ENCODE results near the gene FGFRL1. TPM values are rescaled to one million over a fixed set of nuclear protein-coding genes. Genes with fewer than 3 reads are reported as not detected.

FGFRL1 gene
- total and polyA plus RNA-seq, 2 of the 13 experiments (the other 11 are each of a cell fraction or from before 2014, with no cell fraction given): 19.1 to 30.6 TPM

- peak; percentile 78; the same call in 1 of the 2 replicates for TF ChIP-seq TOPORS (CRISPR knock-in tag; IDR thresholded peaks at IDR 0.05)
- 0 out of 2 replicates have a peak, but pooled peaks have one; percentile 20 for TF ChIP-seq PRDM10 (CRISPR knock-in tag; IDR thresholded peaks at IDR 0.05; ENCODE audit: low read depth)
- no peak for TF ChIP-seq PITX1 (CRISPR knock-in tag; IDR thresholded peaks at IDR 0.05)
- no peak for TF ChIP-seq ATF7 (IDR thresholded peaks at IDR 0.05)
- peak; percentile 26; the same call in 1 of the 2 replicates for TF ChIP-seq ATF7 (CRISPR knock-in tag; IDR thresholded peaks at IDR 0.05)
- TF ChIP-seq, protein P1, sequence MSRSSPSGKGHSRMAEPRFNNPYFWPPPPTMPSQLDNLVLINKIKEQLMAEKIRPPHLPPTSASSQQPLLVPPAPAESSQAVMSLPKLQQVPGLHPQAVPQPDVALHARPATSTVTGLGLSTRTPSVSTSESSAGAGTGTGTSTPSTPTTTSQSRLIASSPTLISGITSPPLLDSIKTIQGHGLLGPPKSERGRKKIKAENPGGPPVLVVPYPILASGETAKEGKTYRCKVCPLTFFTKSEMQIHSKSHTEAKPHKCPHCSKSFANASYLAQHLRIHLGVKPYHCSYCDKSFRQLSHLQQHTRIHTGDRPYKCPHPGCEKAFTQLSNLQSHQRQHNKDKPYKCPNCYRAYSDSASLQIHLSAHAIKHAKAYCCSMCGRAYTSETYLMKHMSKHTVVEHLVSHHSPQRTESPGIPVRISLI (CRISPR knock-in tag; IDR thresholded peaks at IDR 0.05; ENCODE audit: borderline replicate concordance): 0 out of 2 replicates have a peak, but pooled peaks have one; percentile 36
- TF ChIP-seq ZNF580 (CRISPR knock-in tag; IDR thresholded peaks at IDR 0.05; ENCODE audit: borderline replicate concordance, low read depth): 0 out of 2 replicates have a peak, but pooled peaks have one; percentile 15
- TF ChIP-seq ZNF841 (CRISPR knock-in tag; IDR thresholded peaks at IDR 0.05; ENCODE audit: borderline replicate concordance): peak; percentile 84; the same call in 1 of the 2 replicates
- TF ChIP-seq, protein P2, sequence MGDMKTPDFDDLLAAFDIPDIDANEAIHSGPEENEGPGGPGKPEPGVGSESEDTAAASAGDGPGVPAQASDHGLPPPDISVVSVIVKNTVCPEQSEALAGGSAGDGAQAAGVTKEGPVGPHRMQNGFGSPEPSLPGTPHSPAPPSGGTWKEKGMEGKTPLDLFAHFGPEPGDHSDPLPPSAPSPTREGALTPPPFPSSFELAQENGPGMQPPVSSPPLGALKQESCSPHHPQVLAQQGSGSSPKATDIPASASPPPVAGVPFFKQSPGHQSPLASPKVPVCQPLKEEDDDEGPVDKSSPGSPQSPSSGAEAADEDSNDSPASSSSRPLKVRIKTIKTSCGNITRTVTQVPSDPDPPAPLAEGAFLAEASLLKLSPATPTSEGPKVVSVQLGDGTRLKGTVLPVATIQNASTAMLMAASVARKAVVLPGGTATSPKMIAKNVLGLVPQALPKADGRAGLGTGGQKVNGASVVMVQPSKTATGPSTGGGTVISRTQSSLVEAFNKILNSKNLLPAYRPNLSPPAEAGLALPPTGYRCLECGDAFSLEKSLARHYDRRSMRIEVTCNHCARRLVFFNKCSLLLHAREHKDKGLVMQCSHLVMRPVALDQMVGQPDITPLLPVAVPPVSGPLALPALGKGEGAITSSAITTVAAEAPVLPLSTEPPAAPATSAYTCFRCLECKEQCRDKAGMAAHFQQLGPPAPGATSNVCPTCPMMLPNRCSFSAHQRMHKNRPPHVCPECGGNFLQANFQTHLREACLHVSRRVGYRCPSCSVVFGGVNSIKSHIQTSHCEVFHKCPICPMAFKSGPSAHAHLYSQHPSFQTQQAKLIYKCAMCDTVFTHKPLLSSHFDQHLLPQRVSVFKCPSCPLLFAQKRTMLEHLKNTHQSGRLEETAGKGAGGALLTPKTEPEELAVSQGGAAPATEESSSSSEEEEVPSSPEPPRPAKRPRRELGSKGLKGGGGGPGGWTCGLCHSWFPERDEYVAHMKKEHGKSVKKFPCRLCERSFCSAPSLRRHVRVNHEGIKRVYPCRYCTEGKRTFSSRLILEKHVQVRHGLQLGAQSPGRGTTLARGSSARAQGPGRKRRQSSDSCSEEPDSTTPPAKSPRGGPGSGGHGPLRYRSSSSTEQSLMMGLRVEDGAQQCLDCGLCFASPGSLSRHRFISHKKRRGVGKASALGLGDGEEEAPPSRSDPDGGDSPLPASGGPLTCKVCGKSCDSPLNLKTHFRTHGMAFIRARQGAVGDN (CRISPR knock-in tag; IDR thresholded peaks at IDR 0.05): peak; percentile 75
- TF ChIP-seq ATF1 (CRISPR knock-in tag; IDR thresholded peaks at IDR 0.05): no peak
- 0 out of 2 replicates have a peak, but pooled peaks have one; percentile 22 for TF ChIP-seq SOX5 (CRISPR knock-in tag; IDR thresholded peaks at IDR 0.05; ENCODE audit: borderline replicate concordance)
- TF ChIP-seq, protein P3, sequence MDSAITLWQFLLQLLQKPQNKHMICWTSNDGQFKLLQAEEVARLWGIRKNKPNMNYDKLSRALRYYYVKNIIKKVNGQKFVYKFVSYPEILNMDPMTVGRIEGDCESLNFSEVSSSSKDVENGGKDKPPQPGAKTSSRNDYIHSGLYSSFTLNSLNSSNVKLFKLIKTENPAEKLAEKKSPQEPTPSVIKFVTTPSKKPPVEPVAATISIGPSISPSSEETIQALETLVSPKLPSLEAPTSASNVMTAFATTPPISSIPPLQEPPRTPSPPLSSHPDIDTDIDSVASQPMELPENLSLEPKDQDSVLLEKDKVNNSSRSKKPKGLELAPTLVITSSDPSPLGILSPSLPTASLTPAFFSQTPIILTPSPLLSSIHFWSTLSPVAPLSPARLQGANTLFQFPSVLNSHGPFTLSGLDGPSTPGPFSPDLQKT (CRISPR knock-in tag; IDR thresholded peaks at IDR 0.05; ENCODE audit: borderline replicate concordance): no peak
- peak; percentile 74 for TF ChIP-seq HOXA3 (CRISPR knock-in tag; IDR thresholded peaks at IDR 0.05)
Measured at GRCh38 chr4:986879-987623, 24.4 kb upstream of the FGFRL1 start, which contains the start of gene IDUA (continued).

All from HepG2 (cell line).